DND-41 (cell line): Measurements from ENCODE around the gene EMP2.

ENCODE experiments used
- ATAC-seq: fragments of 200-7000 bp; cut with Tn5 transposase; 3 replicates; pipeline ENCODE4 v1.9.1; 2021; ENCODE audit warnings: low read depth; ENCODE audit not compliant: insufficient read depth
- DNase-seq: peaks from one replicate; pipeline ENCODE4 v3.0.0-alpha.2; 2020
- H2AFZ ChIP-seq: 2 replicates; pipeline ENCODE4 v1.6.0; 2012; ENCODE audit warnings: low read depth, low read length
- H3K27ac ChIP-seq: 2 replicates; pipeline ENCODE4 v1.5.1; 2012; ENCODE audit warnings: low read length, inconsistent platforms
- H3K27me3 ChIP-seq: fragments of 200-600 bp; sonication (generic); 2 replicates; pipeline ENCODE4 v1.6.0; 2012; ENCODE audit warnings: low read length, mild to moderate bottlenecking, inconsistent platforms; ENCODE audit not compliant: insufficient read depth, poor library complexity
- H3K36me3 ChIP-seq: 2 replicates; pipeline ENCODE4 v1.5.1; 2012; ENCODE audit warnings: low read length, inconsistent platforms; ENCODE audit not compliant: insufficient read depth
- H3K4me1 ChIP-seq: 2 replicates; pipeline ENCODE4 v1.5.1; 2012; ENCODE audit warnings: mild to moderate bottlenecking, low read length; ENCODE audit not compliant: insufficient read depth
- H3K4me2 ChIP-seq: 2 replicates; pipeline ENCODE4 v1.6.0; 2012; ENCODE audit warnings: mild to moderate bottlenecking, moderate library complexity, low read length, inconsistent platforms; ENCODE audit not compliant: insufficient read depth
- H3K4me3 ChIP-seq, 2 experiments: fragments of 200-600 bp in 1 of 2; shearing (Covaris generic) in 1 of 2; 2 replicates each; pipeline ENCODE4 v1.5.1; 2012 to 2016; ENCODE audit warnings: inconsistent platforms in 2 of 2, low read length in 2 of 2, mild to moderate bottlenecking in 2 of 2, low read depth in 1 of 2, moderate library complexity in 1 of 2
- H3K79me2 ChIP-seq: 2 replicates; pipeline ENCODE4 v1.6.0; 2012; ENCODE audit warnings: low read length, inconsistent platforms; ENCODE audit not compliant: insufficient read depth
- H3K9ac ChIP-seq: 2 replicates; pipeline ENCODE4 v1.6.0; 2012; ENCODE audit warnings: low read depth, mild to moderate bottlenecking, inconsistent platforms, low read length, moderate library complexity
- H3K9me3 ChIP-seq: 2 replicates; pipeline ENCODE4 v1.5.1; 2012; ENCODE audit warnings: low read length, moderate library complexity, mild to moderate bottlenecking, inconsistent platforms; ENCODE audit not compliant: insufficient read depth, severe bottlenecking
- H4K20me1 ChIP-seq: 2 replicates; pipeline ENCODE4 v1.6.0; 2012; ENCODE audit warnings: low read length; ENCODE audit not compliant: insufficient read depth
- EZH2 ChIP-seq: IDR thresholded peaks from 3 replicates; pipeline ENCODE4 v1.6.1; 2012; ENCODE audit warnings: borderline replicate concordance, low read depth, mild to moderate bottlenecking, moderate library complexity, low read length, inconsistent platforms; ENCODE audit not compliant: severe bottlenecking
- TF ChIP-seq, protein P1 (sequence below): IDR thresholded peaks from 2 replicates; pipeline ENCODE4 v1.5.1; 2012; ENCODE audit warnings: borderline replicate concordance, low read length, moderate library complexity, mild to moderate bottlenecking; ENCODE audit not compliant: poor library complexity, severe bottlenecking; ENCODE audit errors: extremely low read depth

EMP2 gene

DNA sequence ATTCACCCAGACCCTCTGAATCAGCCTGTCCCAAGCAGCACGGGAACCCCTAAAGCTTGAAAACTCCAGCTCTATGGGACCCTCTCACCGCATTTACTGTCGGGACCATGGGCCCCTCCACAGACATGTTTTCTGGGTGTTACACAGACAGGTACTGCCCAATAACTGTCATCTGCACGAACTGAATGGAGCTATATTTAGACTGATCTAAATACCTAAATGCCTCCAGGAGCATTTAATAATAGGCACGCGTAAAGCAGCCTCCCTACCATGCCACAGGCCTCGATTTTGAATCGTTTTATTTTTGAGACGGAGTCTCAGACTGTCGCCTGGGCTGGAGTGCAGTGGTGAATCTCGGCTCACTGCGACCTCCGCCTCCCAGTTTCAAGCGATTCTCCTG lies 49.7 kb downstream of the EMP2 start:
- H3K4me3 ChIP-seq = no peak overlapping the region
- ATAC-seq (no peak), DNase-seq (no peak)
- H3K27ac ChIP-seq = no peak overlapping the region
- no peak for TF ChIP-seq EZH2
- TF ChIP-seq, protein P1, sequence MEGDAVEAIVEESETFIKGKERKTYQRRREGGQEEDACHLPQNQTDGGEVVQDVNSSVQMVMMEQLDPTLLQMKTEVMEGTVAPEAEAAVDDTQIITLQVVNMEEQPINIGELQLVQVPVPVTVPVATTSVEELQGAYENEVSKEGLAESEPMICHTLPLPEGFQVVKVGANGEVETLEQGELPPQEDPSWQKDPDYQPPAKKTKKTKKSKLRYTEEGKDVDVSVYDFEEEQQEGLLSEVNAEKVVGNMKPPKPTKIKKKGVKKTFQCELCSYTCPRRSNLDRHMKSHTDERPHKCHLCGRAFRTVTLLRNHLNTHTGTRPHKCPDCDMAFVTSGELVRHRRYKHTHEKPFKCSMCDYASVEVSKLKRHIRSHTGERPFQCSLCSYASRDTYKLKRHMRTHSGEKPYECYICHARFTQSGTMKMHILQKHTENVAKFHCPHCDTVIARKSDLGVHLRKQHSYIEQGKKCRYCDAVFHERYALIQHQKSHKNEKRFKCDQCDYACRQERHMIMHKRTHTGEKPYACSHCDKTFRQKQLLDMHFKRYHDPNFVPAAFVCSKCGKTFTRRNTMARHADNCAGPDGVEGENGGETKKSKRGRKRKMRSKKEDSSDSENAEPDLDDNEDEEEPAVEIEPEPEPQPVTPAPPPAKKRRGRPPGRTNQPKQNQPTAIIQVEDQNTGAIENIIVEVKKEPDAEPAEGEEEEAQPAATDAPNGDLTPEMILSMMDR = no peak
- no peak overlapping the region for H3K4me2 ChIP-seq
- no peaks in the 10 kb centered on the region for H3K79me2 ChIP-seq
- H3K27me3 ChIP-seq = no peaks in the 10 kb centered on the region
- no peaks in the 10 kb centered on the region for H3K9me3 ChIP-seq
- H3K9ac ChIP-seq = no peak overlapping the region
- no peaks in the 10 kb centered on the region for H3K36me3 ChIP-seq
- no peaks in the 10 kb centered on the region for H4K20me1 ChIP-seq
- H3K4me1 ChIP-seq = no peaks in the 10 kb centered on the region
- no peak overlapping the region for H2AFZ ChIP-seq

DNA sequence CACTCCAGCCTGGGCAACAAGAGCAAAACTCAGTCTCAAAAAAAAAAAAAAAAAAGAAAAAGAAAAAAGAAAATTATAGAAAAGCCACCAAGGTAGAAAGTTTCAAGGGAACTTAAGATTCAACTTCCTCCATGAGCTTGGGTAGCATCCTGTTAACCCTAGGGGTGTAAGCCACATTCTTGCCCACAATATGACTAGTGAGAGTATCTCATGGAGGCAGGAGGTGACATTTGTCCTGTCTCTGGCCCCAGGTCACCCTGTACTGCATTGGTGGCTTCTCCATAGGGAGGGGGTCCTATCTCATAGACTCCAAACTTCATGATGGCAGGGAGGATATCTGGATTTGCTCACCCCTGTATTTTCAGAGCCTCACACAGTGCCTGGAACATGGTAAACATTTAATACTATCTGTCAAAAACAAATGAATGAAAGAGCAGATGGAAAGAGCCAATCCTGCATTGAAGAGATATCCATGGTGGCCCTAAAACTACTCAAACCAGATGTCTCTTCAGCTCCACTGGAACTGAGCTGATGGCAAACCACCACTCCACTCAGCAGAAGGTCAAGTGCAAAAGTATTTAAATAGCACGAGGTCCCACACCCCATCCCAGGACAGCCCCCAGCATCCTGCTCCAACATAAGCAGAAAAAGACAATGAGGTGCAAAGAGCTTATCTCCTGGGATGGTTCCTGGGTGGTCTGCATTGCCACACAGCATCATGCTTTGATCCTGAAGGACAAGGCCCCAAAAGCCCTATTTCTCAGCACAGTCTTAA lies 50.3 kb downstream of the EMP2 start:
- ATAC-seq (no peak), DNase-seq (no peak)
- Histone ChIP-seq H3K27me3 (no peaks in the 10 kb centered on the region), H2AFZ (no peak overlapping the region), H3K9ac (no peak overlapping the region), H3K4me2 (no peak overlapping the region), H3K4me3 (no peak overlapping the region), H3K36me3 (no peaks in the 10 kb centered on the region), H3K4me1 (no peaks in the 10 kb centered on the region), H3K9me3 (no peaks in the 10 kb centered on the region), H3K27ac (no peak overlapping the region), H4K20me1 (no peaks in the 10 kb centered on the region), H3K79me2 (no peaks in the 10 kb centered on the region)
- TF ChIP-seq EZH2 = no peak
- TF ChIP-seq, protein P1 = no peak

DNA sequence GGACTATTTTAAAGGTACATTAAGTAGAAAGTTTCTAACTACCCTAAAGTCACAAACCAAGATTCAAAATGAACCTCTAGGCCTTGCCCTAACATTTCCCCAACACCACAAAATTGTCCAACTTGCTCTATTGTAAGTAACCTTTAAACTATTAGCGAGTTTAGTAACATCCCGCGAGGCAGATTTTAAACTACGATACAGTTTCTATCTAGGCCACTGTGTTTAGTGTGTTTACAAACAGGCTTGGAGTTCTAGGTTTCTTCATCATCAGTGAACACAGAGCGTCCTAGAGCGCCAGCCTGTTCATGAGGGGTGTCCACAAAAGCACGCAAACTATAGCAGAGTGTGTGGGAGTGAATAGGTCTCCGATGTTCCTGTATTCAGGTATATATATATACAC lies 51.8 kb downstream of the EMP2 start:
- no peak for ATAC-seq
- Histone ChIP-seq H3K9me3 (no peaks in the 10 kb centered on the region), H2AFZ (no peak overlapping the region), H3K4me3 (no peak overlapping the region), H3K79me2 (no peaks in the 10 kb centered on the region), H3K36me3 (no peaks in the 10 kb centered on the region), H3K27ac (no peak overlapping the region), H3K27me3 (no peaks in the 10 kb centered on the region), H4K20me1 (no peaks in the 10 kb centered on the region), H3K4me2 (no peak overlapping the region), H3K4me1 (no peaks in the 10 kb centered on the region), H3K9ac (no peak overlapping the region)
- TF ChIP-seq, protein P1 = no peak
- no peak for TF ChIP-seq EZH2
- no peak for DNase-seq
